Daoy (cell line): ENCODE results near the gene CCDC33. TPM values are rescaled to one million over a fixed set of nuclear protein-coding genes. Genes with fewer than 3 reads are reported as not detected.
A peak's percentile ranks its signal among the peaks of the same experiment; 100 is the strongest.

Source experiments
- DNase-seq: peaks from one replicate; pipeline ENCODE4 v3.0.0-alpha.2; 2015; ENCODE audit warnings: low read depth
- total RNA-seq: library from RNA; depleted of rRNA; stranded (reverse); fragments of >200 nt; shearing (Covaris generic); gene quantifications from 2 replicates; pipeline ENCODE4 v1.2.3, GENCODE V29; 2014

Gene CCDC33
- total RNA-seq, 1 experiment from 2014 or later: 4.9 TPM

DNA sequence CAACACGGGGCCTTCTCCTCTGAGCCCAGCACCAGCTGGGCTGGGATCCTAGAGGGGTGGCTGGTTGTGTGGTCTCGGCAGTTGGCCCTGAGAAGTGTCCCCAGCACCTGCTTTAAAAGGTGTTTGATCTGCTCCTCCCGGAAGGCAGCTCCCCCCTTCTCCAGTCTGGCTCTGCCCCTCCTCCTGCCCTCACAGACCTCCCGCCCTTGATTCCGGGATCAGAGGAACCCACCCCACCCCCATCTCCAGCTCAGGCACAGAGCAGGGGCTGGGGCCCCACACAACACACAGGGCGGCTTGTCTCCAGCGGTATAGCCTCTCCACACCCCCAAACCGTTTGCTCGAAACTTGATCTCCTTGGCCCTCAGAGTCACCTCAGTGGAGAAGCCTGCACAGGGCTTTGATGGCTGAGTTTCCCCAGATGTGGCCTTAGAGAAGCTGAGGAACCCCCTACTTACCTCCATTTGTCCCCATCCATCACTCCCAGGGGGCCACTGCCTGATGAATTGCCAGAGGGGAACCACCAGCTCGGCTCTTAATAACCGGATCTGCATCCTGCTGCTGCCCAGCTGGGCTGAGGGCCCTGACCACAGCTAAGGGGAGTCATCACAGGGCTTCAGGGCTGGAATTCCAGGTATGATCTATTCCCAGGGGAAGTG is 27.1 kb upstream of the CCDC33 start:
- peak; percentile 95 for DNase-seq

GRCh38 chr15:74209560-74209958 is 26.6 kb upstream of the CCDC33 start:
- DNase-seq: no peak

DNA sequence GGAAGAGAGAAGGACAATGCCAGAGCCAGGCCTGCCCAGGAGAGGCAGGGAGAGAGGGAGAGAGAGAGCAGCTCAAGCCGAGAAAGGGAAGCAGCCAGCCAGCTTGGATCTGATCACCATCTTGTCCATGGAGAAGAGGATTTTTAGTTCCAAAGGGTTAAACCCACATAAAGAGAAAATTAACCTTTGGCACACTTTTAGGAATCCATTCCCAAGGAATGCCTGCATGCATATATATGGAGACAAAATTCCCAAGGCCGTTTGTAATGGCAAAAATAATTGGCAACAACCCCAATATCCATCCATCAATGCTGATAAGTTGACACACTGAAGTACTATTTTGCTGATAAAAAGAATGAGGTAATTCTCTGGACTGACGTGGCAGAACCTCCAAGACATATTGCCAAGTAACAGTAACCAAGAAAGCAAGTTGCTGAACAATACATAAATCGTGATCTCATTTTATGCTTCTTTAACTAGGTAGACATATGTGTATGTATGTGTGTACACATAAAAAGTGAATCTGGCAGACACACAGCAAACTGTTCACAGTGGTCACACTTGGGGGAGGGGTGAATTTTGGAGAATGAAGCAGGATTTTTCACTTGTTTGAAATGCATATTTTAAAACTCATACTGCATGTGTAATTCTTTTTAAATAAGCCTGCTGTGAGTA is 26.0 kb upstream of the CCDC33 start:
- peak; percentile 91 for DNase-seq

DNA sequence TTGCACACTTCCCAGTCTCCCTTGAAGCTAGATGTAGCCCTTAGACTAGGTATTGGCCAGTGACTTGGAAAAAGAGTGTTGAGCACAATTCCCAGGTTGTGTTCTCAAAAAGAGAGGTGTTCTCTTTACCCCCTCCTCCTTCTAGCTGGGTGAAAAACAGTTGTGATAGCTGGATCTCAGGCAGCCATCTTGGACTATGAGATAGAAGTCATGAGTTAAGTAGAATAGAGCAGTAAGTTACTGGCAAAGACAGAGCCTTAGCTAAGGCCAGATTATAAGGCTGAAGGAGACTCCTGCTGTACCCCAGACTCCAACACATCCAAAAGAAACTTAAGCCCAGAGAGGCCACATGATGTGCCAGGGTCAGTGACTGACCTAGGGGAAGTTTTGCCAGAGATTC is 25.4 kb upstream of the CCDC33 start:
- DNase-seq: no peak

DNA sequence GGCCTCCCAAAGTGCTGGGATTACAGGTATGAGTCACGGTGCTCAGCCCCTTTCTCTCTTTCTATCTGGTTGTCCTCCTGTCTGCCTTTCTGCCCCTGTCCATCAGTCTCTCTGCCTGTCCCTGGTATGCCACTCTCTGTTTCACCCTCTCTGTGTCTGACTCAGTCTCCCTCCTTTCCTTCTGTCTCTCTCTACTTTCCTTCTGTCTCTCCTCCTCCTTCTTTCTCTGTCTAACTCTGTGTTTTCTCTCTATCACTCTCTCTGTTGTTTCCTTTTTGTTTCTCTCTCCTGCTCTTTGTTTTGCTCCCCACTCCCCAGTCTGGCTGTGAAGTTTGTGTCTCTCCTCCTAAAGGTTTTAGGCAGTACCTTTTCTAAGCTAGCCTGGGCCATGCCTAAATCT is 24.5 kb upstream of the CCDC33 start:
- no peak for DNase-seq

DNA sequence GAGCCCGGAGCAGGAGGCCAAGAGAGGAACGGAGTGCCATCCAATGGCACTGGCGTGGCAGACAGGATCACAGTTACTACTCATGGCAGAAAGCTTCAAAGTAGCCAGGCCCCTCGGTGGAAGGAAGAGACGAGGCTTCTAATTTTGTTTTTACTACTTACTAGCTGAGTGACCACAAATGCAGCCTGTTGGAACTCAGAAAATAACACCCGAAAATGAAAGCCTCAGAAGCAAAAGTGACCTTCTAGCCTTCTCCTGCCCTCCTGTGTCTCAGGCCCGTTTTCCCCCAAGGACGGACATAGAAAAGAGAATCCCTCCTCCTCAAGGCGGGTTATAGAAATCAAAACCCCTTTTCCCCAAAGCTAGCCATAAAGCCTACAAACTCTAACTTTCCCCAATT is 23.6 kb upstream of the CCDC33 start:
- DNase-seq: no peak

- DNase-seq: no peak
These were observed 22.3 kb upstream of the CCDC33 start for GRCh38 chr15:74213858-74214284.

GRCh38 chr15:74214324-74215021 is 21.7 kb upstream of the CCDC33 start:
- no peak for DNase-seq

DNA sequence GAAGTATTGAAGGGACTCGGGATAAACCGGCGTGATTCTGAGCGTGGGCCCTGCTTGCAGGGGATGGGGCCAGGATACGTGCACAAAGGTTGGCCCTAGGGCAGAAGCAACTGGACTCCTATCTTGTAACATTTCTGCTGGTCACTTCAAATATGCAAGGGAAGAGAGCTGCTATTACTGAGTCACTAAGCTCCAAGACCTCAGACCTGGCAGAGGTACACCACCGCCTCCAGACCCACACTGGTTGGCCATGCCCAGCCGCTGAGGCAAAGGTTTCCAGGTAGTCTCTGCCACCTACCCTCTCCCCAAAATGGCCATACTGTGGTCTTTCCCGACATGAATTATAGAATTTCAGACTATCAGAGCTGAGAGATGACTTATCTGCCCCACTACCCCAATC is 20.2 kb upstream of the CCDC33 start:
- no peak for DNase-seq

GRCh38 chr15:74216949-74217348 is 19.2 kb upstream of the CCDC33 start:
- no peak for DNase-seq

DNA sequence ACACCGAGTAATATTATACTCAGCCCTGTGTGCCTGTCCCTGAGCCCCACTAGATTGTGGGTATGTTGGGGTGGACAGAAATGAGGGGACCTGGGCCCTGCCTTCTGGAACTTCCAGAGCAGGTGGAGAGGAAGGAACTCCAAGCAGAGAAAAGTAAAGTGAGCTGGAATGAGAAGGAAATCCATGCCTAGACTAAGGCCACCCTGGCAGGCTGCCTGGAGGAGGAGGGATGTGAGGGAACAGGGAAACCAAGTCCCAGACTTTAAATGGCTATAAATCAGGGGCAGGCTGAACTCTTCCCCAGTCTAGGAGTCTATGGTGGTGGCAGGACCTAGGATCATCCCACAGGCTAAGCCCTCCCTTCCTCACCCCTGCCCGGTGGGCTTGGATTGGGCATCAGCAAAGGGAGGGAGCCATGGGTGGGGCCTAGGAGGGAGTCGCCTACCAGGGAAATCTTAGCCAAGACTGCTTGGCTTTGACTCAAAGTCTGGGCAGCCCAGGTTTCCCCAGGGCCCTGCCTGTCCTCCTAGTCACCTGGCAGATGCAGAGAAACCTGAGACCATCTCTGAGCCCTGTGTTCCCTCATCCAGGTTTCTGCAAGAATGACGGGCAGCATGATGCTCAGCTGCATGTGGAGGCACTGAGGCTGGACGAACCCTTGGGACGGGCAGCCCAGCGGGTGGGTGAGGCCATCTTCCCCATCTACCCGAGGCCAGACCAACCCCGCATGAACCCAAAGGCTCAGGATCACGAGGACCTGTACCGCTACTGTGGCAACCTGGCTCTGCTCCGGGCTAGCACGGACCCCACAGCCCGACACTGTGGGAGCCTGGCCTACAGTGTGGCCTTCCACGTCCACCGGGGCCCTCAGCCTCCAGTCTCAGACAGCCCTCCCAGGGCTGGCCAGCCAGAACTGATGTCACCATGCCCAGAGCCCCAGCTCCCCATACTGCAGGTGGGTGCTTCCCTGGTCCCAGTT is 17.9 kb upstream of the CCDC33 start:
- no peak for DNase-seq

GRCh38 chr15:74220475-74221248 is 15.5 kb upstream of the CCDC33 start:
- no peak for DNase-seq

GRCh38 chr15:74221399-74222239 is 14.5 kb upstream of the CCDC33 start:
- no peak for DNase-seq

DNA sequence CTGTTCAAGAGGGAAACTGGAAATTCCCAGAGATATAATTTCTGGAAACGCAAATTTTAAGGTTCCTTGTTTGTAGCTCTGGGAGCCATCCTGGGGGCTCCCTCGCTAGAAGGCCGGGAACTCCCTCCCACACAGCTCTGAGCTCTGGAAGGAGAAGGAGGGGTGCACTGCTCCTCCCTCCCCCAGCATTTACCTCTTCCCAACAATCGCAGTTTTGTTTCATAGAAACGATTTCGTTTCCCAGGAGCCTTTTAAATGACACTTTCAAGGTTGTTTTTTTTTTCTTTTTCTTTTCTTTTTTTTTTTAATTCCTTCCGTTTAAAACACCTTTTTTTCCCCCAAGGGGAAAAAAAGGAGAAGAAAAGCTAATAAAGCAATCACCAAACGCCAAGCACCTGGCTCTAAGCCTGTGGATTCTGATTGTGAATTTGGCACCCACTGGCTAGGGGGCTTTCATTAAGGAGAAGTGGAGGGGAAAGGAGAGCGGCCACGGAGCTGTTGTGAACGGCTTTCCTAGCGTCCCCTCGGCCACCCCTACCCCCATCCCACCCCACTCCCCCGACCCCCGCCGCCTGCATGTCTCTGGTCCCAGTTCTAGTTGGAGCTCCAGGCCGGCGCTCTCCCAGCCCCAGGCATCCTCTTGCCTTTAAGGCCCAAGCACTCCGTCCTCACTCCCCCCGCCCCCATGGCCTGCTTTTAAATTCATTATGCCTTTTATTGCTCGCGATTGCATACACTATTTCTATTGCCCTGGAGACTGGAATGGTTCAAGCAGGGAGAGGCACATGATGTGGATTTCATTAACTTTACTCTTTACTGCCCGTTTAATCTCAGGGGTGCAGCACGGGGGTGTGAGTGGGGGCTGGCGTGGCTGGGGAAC is 13.6 kb upstream of the CCDC33 start:
- no peak for DNase-seq

DNA sequence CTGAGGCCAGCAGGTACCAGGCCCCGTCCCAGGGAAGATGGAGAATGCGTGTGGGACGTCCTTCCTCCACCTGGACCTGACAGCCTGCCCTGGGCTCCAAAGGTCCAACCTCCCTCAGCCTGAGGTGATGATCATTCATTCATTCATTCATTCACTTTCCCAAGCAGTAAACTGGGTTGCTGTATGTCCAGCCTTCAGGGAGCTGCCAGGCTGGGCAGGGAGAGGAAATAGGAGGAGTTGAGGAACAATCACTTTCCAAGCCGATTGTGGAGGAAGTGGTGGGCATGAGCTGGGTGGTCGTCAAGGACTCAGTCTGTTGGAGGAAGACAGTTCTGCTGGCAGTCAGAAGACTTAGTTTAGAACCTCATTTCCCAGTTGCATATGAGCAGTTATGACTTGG is 10.2 kb upstream of the CCDC33 start:
- no peak for DNase-seq

GRCh38 chr15:74226761-74227540 is 9.2 kb upstream of the CCDC33 start:
- DNase-seq: no peak

GRCh38 chr15:74227968-74228722 is 8.0 kb upstream of the CCDC33 start:
- DNase-seq: peak; percentile 58

GRCh38 chr15:74228723-74229081 is 7.4 kb upstream of the CCDC33 start:
- peak; percentile 46 for DNase-seq
